NCI-H1417 treated with DMSO at 0.1 percent for 48 hours (cell line): ENCODE data around the gene DNAJC5.
"Not testable (repeated sequence)": the region's sequence is repeated elsewhere in the genome, so short reads cannot be mapped to it uniquely, and the experiment has no call there.

ENCODE experiments used
- DNase-seq: peaks from one replicate; lab custom pipeline; 2025; lab: John Stamatoyannopoulos, UW

Gene DNAJC5

GRCh38 chr20:63908008-63908682 lies 13.2 kb downstream of the DNAJC5 start:
- no peak for DNase-seq

GRCh38 chr20:63911176-63911575 lies 16.2 kb downstream of the DNAJC5 start:
- DNase-seq, result no peak

GRCh38 chr20:63913768-63914167 lies 18.8 kb downstream of the DNAJC5 start:
- no peak for DNase-seq

GRCh38 chr20:63915471-63915870 lies 20.5 kb downstream of the DNAJC5 start:
- no peak for DNase-seq

GRCh38 chr20:63916371-63916939 lies 21.5 kb downstream of the DNAJC5 start:
- not testable (repeated sequence) for DNase-seq

GRCh38 chr20:63917811-63918210 lies 22.9 kb downstream of the DNAJC5 start:
- no peak for DNase-seq

GRCh38 chr20:63919130-63919529 lies 24.2 kb downstream of the DNAJC5 start:
- DNase-seq, result no peak

- no peak for DNase-seq
Observed at GRCh38 chr20:63920226-63920625, 25.3 kb downstream of the DNAJC5 start.

- DNase-seq, result no peak
Observed at GRCh38 chr20:63923651-63924050, 28.7 kb downstream of the DNAJC5 start.

GRCh38 chr20:63924241-63924640 lies 29.3 kb downstream of the DNAJC5 start:
- no peak for DNase-seq

- no peak for DNase-seq
Observed at GRCh38 chr20:63926298-63926697, 31.4 kb downstream of the DNAJC5 start.

GRCh38 chr20:63929071-63929470 lies 34.1 kb downstream of the DNAJC5 start:
- no peak for DNase-seq

GRCh38 chr20:63929473-63929883 lies 34.6 kb downstream of the DNAJC5 start:
- DNase-seq, result not testable (repeated sequence)

- DNase-seq, result no peak
Observed at GRCh38 chr20:63930971-63931553, 36.1 kb downstream of the DNAJC5 start.

- DNase-seq, result no peak
Observed at GRCh38 chr20:63931735-63932134, 36.8 kb downstream of the DNAJC5 start.

- DNase-seq, result no peak
Observed at GRCh38 chr20:63932606-63933160, 37.8 kb downstream of the DNAJC5 start.

GRCh38 chr20:63933646-63934045 lies 38.7 kb downstream of the DNAJC5 start:
- DNase-seq, result no peak

- no peak for DNase-seq
Observed at GRCh38 chr20:63934271-63935068, 39.5 kb downstream of the DNAJC5 start.

GRCh38 chr20:63935447-63935846 lies 40.5 kb downstream of the DNAJC5 start:
- DNase-seq, result no peak

- DNase-seq, result no peak
Observed at GRCh38 chr20:63937596-63937995, 42.7 kb downstream of the DNAJC5 start.

- DNase-seq, result no peak
Observed at GRCh38 chr20:63939061-63939935, 44.4 kb downstream of the DNAJC5 start.
